ENCODE data around the gene KCNQ1.

The KCNQ1 gene

DNA sequence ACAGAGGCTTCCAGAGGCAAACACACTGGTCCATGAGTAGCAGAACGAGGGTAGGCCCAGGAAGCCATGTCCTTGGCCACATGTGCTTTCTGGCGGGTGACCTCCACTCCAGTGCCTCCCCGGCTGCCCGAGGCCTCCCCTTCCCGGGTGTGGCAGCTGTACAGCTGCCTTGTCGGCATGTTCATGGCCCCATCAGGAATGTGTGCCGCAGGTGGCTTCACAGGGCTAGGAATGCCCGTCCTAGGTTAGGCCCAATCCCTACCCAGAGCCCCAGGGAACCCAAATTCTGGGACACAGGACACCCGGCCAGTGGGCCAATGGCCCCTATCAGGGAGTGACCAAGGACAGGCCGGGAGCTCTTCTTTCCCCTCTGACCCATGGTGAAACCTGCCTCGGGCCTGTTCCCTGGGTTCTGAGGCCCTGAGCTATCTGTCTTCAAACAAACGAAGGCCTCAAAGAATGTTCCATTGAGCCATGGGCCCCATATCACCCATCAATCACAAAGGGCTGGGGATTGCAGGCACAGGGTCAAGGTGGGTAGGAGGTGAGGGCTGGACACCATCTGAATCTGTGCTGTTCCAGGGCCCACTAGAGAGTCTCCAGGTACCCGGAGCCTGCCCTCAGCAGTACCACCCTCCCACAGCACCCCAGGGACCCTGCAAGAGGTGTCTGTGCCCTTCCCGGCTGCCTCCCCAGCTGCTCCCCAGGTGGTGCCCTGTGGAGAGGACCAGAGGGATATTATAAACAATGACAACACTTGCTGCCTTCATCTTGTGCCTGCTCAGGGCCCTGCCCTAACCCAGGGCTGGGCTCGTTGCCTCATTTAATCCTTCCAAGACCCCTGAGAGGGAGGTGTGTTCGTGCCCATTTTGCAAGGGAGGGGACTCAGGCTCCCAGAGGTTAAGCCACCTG is 444.8 kb downstream of the KCNQ1 start:
- H3K9me3 ChIP-seq (ENCODE audit: low read length), result no peaks in the 10 kb centered on the region
- peaks cover 8% of the 10 kb centered on the region for H3K27me3 ChIP-seq (ENCODE audit: insufficient read depth, low read length)
- peaks cover 21% of the 10 kb centered on the region for H3K4me1 ChIP-seq (ENCODE audit: insufficient read depth, low read length)
- H3K4me3 ChIP-seq (ENCODE audit: low read length), result no peak overlapping the region
- H2AFZ ChIP-seq (ENCODE audit: low read depth, low read length), result no peak overlapping the region
- H3K36me3 ChIP-seq (ENCODE audit: insufficient read depth, low read length), result no peaks in the 10 kb centered on the region

DNA sequence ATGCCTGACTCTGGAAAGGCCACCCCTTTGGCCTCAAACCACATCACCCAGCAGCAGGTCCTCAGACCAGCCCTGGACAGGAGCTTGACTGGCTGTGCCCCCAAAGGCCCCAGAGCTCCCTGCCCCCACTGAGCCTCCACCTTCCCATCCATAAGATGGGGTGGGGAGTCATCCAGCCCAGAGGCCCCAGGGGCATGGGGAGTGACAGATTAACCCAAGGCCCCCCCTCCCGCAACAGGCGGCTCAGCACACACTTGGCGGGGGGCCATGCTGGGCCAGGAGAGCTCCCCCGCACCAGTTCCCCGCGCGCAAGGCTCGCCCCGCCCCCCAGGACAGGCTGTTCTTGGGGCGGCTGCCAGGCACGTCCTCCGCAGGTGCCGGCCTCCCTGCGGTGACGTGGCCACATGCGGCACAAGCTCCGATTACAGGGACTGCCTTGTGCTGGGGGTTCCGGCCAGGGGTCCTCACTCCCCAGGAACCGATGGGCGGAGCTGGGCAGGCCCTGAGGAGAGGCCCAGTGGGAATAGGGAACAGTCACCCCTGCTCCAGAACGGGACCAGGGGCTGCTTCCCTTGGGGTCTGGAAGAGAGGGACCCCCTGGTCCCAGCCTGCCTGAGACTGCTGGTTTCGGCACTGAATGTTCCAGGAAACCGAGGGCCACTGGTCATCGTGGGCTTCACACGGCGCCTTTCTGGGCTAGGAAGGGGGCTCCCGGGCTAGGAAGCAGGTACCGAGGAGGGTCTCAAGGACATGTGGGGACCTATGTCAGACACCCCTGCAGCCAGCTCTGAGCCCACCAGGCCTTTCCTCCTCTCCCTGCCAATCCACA is 445.9 kb downstream of the KCNQ1 start:
- Histone ChIP-seq H3K4me1 (ENCODE audit: insufficient read depth, low read length) (peaks cover 17% of the 10 kb centered on the region), H3K27me3 (ENCODE audit: insufficient read depth, low read length) (peaks cover 3% of the 10 kb centered on the region), H3K9me3 (ENCODE audit: low read length) (no peaks in the 10 kb centered on the region), H3K36me3 (ENCODE audit: insufficient read depth, low read length) (no peaks in the 10 kb centered on the region), H2AFZ (ENCODE audit: low read depth, low read length) (no peak overlapping the region), H3K4me3 (ENCODE audit: low read length) (no peak overlapping the region)

DNA sequence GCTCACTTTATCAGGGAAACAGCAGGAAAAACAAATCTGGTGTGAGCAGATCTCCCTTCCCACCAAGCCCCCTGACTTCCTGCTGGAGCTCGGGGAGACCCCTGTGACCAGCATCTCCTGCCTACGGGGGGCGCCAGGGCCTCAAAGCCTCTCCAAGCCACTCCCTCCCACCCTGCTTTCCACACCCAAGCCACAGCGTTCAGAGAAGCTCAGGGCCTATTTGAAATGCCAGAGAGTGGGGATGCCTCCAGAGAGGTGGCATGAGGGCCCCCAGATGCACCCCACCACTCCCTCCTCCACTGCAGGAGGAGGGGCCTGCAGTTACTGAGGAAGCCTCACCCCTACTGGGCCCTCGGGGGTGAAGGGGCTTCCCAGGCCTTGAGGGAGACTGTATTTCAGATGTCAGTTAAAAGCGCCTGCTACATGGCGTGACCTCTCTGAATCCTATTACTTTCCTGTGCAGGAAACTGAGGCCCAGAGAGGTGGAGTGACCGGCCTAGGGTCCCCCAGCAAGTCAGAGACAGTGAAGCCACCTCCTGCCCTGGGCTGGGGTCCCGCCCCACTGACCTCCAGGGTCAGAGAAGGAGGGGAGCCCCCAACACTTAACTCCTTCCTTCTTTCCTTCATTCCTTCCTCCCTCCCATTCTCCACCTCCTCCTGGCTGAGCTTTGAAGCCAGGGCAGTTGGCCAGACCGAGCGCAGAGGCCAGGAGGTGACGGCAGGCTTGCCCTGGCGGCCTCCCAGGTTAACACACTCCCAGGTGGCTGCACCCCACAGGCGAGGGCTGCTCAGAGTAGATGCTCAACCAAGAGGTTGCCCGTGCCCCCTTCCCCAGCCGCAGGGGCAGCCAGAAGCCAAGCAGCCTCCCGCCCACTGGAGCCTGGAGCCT is 446.8 kb downstream of the KCNQ1 start:
- Histone ChIP-seq H3K36me3 (ENCODE audit: insufficient read depth, low read length) (no peaks in the 10 kb centered on the region), H3K27me3 (ENCODE audit: insufficient read depth, low read length) (peaks cover 3% of the 10 kb centered on the region), H2AFZ (ENCODE audit: low read depth, low read length) (no peak overlapping the region), H3K4me1 (ENCODE audit: insufficient read depth, low read length) (peaks cover 14% of the 10 kb centered on the region), H3K9me3 (ENCODE audit: low read length) (no peaks in the 10 kb centered on the region), H3K4me3 (ENCODE audit: low read length) (peak overlapping the region; percentile 56)

DNA sequence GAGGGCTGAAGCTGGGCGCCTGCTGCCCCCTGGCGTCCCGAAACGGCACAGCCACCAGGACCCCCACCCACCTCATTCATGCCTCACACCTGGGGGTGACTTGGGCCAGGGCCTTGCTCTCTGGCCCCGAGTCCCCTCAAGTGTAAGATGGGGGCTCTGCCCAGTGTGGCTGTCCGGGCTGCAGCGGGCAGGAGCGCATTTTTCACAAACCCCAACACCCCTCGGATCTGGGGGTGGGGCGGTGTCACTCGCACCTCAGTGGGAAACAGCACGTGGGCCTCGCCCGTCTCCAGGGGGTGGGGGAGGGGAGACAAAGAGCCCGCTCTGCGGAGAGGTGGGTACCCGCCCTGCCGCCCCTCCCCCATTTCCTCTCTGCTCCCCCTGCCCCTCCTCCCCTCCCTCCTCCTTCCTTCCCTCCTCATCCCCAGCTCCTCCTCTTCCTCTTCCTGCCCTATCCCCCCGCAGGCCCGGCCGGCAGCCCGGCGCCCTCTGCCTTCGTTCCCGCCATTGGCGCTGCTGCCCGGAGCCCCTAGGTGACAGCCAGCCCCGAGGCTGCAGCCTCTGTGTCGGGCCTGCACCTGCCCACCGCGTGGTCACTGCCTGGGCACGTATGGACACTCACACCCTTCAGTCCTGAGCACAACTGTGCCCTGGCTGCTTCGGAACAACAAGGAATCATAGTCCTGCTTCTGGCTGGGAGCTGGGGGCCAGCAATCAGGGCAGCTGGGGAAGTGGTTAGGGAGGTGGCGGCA is 447.6 kb downstream of the KCNQ1 start:
- peak overlapping the region; percentile 56 for H3K4me3 ChIP-seq (ENCODE audit: low read length)
- peaks cover 12% of the 10 kb centered on the region for H3K4me1 ChIP-seq (ENCODE audit: insufficient read depth, low read length)
- H2AFZ ChIP-seq (ENCODE audit: low read depth, low read length), result peak overlapping the region; percentile 81
- H3K27me3 ChIP-seq (ENCODE audit: insufficient read depth, low read length), result no peaks in the 10 kb centered on the region
- no peaks in the 10 kb centered on the region for H3K36me3 ChIP-seq (ENCODE audit: insufficient read depth, low read length)
- H3K9me3 ChIP-seq (ENCODE audit: low read length), result no peaks in the 10 kb centered on the region

DNA sequence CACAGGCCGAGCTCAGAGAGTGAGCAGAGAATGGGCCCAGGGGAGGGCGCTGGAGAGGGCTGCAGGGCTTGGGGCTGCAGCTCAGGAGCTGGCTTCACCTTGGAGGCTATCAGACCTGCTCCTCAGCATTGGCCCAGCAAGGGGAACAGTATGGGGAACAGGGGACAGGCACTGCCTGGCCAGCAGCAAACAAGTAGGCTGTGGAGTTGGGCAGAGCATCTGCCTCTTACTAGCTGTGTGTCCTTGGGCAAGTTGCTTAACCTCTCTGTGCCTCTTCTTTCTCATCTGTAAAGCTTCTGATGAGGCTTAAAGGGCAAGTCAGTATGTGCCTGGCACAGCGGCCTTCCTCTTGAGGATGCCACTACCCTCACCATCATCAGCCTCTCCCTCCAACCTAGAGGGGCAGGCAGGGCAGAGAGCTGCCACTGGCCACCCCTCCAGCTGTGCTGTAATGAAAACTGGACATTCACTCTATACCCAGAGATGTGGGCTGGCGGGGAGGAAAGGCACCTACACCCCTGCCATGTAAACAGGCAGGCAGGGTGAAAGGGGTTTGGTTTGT is 448.2 kb downstream of the KCNQ1 start:
- no peaks in the 10 kb centered on the region for H3K27me3 ChIP-seq (ENCODE audit: insufficient read depth, low read length)
- peak overlapping the region; percentile 81 for H2AFZ ChIP-seq (ENCODE audit: low read depth, low read length)
- H3K9me3 ChIP-seq (ENCODE audit: low read length), result no peaks in the 10 kb centered on the region
- peaks cover 12% of the 10 kb centered on the region for H3K4me1 ChIP-seq (ENCODE audit: insufficient read depth, low read length)
- no peaks in the 10 kb centered on the region for H3K36me3 ChIP-seq (ENCODE audit: insufficient read depth, low read length)
- peak overlapping the region; percentile 56 for H3K4me3 ChIP-seq (ENCODE audit: low read length)

DNA sequence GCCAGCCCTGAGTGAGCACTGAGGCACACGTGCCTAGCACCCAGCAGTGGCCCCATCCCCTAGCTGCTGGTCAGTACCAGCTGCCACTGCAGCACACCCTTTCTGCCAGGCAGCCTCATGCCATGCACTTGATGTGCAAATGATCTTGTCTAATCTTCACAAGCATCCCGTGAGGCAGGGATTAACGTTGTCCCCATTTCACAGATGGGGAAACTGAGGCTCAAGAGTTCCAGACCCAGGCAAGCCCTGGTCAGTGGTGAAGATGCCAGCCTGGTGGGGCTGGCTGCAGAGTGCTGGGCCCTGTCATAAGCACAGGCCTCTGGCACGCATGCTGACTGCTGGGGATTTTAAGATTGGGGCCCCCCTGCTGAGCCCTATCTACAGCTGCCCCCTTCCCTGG is 449.1 kb downstream of the KCNQ1 start:
- Histone ChIP-seq H3K4me1 (ENCODE audit: insufficient read depth, low read length) (peaks cover 14% of the 10 kb centered on the region), H2AFZ (ENCODE audit: low read depth, low read length) (no peak overlapping the region), H3K36me3 (ENCODE audit: insufficient read depth, low read length) (no peaks in the 10 kb centered on the region), H3K9me3 (ENCODE audit: low read length) (no peaks in the 10 kb centered on the region), H3K4me3 (ENCODE audit: low read length) (no peak overlapping the region), H3K27me3 (ENCODE audit: insufficient read depth, low read length) (no peaks in the 10 kb centered on the region)

DNA sequence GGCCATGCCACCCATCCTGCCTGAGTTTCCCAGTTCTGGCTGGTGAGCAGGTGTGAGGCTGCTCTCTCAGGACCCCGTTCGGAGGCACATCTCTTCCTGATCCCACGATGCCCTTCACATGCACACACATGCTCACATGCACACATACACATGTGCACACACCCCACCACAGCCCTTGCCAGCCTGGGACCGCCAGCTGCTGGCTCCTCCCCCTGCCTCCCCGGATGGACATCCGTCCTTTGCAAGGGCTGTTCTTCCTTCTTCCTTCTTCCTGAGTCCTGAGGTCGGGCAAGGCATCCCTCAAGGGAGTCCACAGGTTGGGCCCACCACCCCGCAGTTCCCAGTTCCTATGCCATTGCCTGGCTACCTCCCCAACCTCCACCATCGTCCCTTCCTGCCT is 451.2 kb downstream of the KCNQ1 start:
- Histone ChIP-seq H3K36me3 (ENCODE audit: insufficient read depth, low read length) (no peaks in the 10 kb centered on the region), H3K27me3 (ENCODE audit: insufficient read depth, low read length) (no peaks in the 10 kb centered on the region), H3K4me1 (ENCODE audit: insufficient read depth, low read length) (peaks cover 14% of the 10 kb centered on the region), H3K4me3 (ENCODE audit: low read length) (no peak overlapping the region), H2AFZ (ENCODE audit: low read depth, low read length) (no peak overlapping the region), H3K9me3 (ENCODE audit: low read length) (no peaks in the 10 kb centered on the region)

DNA sequence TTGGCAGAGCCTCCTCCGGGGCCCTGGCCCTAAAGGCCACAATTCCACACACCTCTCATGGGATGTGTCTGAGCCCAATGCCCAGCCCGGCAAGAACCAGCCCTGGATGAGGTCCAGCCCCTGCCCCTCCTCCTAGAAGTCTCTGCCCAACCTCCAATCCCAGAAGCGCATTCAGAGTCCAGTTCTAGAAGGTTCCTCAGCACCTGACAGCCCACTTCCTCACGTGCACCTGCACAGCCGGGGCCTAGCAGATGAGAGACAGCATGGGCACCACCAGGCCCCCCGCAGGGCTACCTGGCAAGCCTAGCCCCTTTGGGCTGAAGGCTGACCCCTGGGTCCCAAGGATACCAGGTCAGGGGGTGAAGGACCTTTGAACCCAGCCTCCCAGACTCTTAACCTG is 452.2 kb downstream of the KCNQ1 start:
- H3K4me1 ChIP-seq (ENCODE audit: insufficient read depth, low read length), result peaks cover 14% of the 10 kb centered on the region
- H2AFZ ChIP-seq (ENCODE audit: low read depth, low read length), result no peak overlapping the region
- no peaks in the 10 kb centered on the region for H3K9me3 ChIP-seq (ENCODE audit: low read length)
- no peaks in the 10 kb centered on the region for H3K27me3 ChIP-seq (ENCODE audit: insufficient read depth, low read length)
- H3K36me3 ChIP-seq (ENCODE audit: insufficient read depth, low read length), result no peaks in the 10 kb centered on the region
- no peak overlapping the region for H3K4me3 ChIP-seq (ENCODE audit: low read length)

DNA sequence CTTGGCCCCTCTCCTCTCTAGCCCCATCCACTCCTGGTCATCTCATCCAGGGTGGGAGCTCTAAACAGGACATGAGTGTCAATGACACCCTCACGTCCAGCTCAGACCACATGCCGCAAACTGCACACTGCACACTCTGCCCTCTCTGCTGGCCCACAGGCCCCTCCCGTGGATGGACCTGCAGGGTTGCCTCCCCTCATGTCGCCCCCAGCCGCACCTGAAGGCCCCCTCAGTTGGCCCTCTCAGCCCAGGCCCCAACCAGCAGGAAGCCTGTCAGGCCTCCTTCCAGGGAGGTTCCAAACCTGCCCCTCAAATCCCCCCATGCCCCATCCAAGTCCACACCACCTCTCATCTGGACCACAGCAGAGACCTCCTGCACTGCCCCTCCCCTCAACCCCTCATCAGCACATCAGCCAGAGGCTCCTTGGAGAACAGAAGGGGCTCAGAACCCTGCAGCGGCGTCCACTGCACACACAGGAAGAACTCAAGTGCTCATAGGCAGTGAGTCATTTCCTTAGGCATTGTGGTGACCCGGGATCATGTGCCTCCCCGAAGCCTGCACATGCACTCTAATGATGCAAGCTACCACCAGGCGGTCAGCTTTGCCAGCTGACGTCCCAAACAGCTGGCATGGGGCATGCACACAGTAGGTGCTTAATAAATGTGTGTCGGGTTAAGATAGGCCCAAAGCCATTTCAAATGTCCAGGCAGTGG is 453.7 kb downstream of the KCNQ1 start:
- Histone ChIP-seq H3K4me1 (ENCODE audit: insufficient read depth, low read length) (peaks cover 15% of the 10 kb centered on the region), H2AFZ (ENCODE audit: low read depth, low read length) (no peak overlapping the region), H3K4me3 (ENCODE audit: low read length) (no peak overlapping the region), H3K27me3 (ENCODE audit: insufficient read depth, low read length) (no peaks in the 10 kb centered on the region), H3K36me3 (ENCODE audit: insufficient read depth, low read length) (no peaks in the 10 kb centered on the region), H3K9me3 (ENCODE audit: low read length) (no peaks in the 10 kb centered on the region)
